Stromal cell of bone marrow (primary cell): ENCODE measurements around the gene TBX3.
"Not testable (repeated sequence)": the region's sequence is repeated elsewhere in the genome, so short reads cannot be mapped to it uniquely, and the experiment has no call there.

Experiments used
- DNase-seq: peaks from one replicate; pipeline ENCODE4 v3.0.0-alpha.2; 2012; ENCODE audit warnings: low read depth

The TBX3 gene

DNA sequence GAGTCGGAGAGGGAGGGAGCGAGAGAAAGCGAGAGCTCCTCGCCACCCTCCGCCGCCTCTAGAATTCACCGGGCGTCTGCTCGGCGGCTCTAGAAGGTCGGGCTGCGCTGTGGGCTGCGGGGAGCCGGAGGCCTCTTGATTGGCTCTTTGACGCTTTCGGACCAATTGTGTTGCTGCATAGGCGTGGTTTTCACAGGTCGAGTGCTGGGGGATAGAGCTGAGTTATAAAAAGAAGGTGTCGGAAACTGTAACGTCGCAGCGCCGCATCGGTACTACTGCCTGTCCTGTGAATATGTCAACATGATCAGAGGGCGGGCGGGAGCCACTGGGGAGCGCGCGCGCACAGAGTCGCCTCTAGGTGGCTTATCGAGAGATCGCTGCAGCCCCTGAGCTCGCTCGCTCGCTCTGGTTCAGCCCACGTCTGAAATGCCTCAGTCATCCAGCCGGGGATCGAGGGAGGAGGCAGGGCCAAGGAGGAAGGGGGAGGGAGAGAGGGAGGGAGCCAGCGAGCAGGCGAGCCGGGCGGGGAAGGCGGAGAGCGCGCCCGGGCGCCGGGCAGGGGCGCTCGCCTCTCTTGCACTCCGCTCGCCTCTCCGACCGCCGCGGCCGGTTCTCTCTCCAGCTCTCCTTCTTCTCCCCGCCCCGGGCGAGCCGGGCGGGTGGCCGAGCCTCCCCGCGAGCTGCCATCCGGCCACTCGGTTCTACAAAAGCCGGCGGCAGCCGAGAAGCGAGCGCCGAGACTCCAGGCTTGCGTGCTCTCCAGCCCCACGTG is at the start of gene TBX3:
TBX3 (minus strand) TSS at position 78 of the 772 bp plus-strand sequence. CDS start 975 bp downstream, outside the sequence.
- peak; percentile 98 for DNase-seq

DNA sequence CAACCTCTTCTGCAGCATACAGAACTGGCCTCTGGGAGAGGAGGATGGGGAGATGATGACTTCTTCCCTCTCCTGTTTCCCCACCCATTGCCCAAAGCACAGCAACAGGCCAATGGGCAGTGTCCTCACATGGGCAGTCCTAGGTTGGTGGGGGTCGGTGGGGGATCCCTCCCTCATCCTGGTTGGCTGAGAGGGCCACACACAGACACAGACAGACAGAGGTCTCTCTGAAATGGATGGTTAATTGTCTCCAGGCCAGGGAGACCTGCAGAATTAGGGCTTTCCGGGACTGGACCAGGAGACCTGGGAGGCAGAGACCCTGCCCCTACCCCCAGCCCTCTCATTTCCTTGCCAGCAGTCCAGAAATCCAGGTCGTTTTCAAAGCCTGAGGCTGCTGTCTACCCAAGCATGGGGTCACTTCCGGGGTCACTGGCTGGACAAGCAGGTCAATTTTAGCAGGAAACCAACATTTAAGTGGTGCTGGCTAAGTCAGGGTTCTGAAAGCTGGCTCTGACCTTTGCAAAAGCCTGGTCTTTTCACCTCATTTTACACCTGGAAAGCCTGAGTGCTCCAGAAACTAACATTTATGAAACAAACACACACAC is 48.6 kb upstream of the TBX3 start:
- DNase-seq, result no peak

DNA sequence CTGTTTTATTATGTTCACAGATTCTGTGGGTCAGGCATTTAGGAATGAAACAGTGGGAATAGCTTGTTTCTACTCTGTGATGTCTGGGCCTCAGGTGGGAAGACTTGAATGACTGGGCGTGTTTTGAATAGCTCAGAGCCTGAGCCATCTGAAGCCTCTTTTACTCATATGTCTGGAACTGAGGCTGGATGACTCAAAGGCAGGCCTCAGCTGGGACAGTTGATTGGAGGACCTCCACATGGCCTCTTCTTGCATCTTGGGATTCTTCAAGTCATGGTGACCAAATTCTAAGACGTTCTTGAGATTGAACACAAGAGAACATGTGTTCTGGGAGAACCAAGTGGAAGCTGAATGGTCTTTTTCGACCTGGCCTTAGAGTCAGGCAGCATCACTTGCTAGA is 45.8 kb upstream of the TBX3 start:
- DNase-seq, result peak; percentile 27

DNA sequence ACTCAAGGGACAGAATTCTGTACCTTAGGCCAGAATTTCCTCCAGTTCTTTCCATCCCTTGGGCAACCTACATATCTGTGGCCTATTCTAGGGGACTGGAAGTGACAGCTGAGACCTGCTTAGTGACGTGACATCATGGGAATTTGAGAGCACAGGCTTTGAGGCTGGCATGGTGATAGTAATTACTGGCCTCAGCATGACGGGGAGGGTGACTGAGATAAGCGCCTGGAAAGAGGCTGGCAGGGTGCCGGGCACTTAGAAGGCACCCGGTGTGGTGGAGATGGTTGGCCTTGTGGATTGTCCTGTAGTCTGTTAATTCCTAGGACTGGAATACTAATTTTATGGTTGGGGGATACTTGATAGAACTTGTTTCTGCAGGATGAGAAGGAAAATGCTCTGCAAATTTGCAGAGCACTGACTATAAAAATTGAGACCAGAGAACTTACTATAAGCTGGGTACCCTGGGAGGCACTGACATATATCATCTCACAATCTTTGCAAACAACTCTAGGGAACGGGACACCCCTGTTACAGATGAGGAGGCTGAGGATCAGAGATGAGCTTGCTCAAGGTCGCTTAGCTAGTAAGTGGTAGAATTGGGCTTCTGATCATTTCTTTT is 42.2 kb upstream of the TBX3 start:
- DNase-seq, result no peak

DNA sequence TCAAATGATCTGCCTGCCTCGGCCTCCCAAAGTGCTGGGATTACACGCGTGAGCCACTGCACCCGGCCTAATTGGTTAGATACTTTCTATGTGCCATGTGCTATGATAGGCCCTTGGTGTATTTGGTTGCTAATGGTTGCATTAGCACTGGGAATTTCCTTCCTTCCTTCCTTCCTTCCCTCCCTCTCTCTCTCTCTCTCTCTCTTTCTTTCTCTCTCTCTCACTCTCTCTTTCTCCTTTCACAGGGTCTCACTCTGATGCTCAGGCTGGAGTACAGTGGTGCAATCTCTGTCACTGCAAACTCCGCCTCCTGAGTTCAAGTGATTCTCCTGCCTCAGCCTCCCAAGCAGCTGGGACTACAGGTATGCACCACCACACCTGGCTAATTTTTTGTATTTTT is 38.2 kb upstream of the TBX3 start:
- DNase-seq, result not testable (repeated sequence)

DNA sequence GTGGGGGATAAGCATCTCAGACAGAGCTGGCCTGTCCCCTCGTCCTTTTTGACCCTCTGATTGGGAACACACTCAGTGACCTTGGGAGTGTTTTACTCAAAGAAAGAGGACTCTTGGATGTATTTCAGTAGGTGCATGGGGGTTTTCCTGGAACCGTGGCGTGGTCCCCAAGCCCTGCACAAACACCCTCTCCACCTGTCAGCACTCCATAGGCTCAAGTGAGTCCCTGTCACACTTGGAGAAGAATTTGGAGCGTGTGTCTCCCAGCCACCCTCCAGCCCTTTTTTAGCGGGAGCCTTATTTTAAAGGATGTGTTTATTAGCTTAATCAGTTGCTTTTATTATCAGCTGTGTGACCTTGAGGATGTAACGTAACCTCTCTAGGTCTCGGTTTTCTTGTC is 37.3 kb upstream of the TBX3 start:
- no peak for DNase-seq

DNA sequence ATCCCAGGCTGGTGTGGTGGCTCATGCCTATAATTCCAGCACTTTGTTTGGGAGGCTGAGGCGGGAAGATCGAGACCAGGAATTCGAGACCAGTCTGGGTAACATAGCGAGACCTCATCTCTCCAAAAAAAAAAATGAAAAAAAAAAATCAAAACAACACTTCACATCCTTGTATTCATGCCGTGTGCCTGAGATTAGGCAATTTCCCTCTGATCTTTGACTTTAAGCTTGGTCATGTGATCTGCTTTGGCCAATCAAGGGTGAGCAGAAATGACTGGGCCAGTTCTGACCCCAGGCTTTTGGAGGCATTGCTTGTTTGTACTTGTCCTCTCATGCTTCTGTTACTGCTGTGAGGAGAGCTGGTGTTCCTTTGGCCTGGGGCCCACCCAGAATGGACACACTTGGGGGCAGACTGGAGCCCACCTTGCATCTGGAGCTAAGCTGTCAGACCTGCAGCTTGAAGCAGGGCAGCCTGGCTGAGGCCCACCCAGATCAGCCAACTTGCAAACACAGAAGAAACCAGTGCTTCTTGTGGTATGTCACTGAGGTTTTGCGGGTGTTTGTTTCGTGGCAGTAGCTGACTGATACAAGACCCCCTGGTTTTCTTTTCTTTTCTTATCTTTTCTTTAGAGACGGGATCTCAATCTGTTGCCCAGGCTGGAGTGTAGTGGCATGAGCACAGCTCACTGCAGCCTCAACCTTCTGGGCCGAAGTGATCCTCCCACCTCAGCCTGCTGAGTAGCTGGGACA is 29.7 kb upstream of the TBX3 start:
- no peak for DNase-seq

DNA sequence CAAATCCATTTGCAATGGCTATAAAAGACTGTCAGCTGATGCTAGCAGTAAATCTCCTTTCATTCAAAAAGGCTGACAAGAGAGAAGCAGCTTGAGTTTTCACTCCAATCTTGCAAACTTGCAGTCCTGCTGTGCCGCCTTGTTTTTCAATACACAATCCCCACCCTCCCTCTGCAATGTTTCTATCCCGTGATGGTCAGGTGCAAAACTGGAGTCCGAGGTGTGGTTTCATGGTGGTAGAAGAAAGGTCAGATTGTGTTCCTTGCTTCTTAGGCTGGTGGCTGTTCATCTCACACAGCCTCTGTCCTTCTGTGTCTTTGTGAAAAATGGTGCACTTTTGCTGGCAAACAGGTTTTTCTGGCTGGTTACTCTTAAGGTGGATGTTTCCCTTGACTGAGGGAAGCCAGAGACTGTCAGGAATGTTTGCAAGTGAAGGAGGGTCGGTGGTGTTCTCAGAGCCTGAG is 27.7 kb upstream of the TBX3 start:
- DNase-seq, result no peak

DNA sequence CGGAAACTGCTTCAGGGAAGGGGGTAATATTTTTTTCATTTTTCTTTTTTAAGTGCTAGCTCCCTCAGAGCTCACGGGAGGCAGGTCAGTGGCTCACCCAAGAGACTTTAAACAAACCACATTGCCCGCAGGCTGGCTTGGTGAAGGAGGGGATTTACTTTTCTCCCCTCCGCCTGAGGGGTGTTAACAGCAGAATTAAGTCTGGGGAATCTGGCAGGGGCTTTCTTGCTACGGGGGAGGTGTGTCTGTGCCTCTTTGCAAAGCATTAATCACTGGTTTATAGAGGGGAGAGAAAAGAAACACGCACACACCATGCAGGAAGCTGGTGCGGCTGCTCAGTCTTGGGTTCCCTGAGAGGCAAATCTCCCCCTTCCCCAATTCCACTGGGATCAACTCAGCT is 26.2 kb upstream of the TBX3 start:
- no peak for DNase-seq

DNA sequence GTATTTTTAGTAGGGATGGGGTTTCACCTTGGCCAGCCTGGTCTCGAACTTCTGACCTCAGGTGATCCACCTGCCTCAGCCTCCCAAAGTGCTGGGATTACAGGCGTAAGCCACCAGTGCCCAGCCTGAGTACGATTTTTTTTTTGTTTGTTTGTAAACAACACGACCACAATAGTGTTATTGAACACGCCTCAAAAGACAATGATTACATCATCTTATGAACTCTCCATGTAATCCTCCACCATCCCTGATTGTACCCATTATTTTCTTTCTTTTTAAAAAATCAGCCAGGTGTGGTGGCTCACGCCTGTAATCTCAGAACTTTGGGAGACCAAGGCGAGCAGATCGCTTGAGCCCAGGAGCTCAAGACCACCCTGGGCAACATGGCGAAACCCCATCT is 25.1 kb upstream of the TBX3 start:
- no peak for DNase-seq

DNA sequence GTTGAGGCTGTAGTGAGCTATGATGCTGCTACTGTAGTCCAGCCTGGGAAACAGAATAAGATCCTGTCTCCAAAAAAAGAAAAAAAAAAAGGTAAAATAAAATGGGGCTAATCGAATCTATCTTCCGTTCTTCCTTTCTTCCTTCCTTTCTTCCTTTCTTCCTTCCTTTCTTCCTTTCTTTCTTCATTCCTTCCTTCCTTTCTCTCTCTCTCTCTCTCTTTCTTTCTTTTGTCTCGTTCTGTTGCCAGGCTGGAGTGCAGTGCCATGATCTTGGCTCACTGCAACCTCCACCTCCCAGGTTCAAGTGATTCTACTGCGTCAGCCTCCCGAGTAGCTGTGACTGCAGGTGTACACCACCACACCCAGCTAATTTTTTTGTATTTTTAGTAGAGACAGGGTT is 24.6 kb upstream of the TBX3 start:
- not testable (repeated sequence) for DNase-seq

DNA sequence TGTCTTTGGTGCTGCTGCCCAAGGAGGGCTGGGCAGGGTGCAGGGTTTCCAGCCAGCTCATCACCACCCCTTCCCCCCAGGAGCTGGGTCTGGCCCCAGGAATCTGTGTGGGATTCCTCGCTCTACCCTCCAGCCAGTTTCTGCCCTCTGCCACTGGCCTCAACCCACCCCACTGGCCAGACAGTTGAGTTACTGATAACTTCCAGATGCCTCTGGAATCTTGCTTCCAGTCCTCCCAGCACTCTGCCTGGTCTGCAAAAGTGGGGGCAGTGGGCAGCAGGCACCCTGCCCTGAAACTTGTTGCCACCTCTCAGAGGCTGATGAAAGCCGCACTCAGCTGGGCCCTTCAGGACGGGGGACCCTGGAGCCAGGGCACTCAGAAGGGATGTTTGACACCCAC is 20.1 kb upstream of the TBX3 start:
- DNase-seq, result no peak

DNA sequence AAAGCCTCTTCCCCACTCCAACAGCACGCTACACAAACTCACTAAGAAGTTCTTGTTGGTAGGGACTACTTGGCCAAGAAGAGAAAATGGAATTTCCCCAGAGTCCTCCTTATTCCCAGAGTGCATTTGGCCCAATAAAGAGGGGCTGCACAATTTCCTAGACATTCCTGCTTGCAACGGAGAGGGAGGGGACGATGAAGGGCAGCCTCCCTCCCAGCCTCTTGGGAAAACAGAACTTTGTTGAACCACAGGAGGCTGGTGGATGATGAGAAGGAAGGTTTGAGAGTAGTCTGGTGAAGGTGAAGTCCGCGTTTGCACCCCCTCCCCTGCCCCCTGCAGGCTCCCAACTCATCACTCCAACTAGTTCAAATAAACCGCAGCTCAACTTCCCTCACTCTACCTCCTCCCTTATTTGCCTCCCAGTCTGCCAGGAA is 19.1 kb upstream of the TBX3 start:
- DNase-seq, result no peak

DNA sequence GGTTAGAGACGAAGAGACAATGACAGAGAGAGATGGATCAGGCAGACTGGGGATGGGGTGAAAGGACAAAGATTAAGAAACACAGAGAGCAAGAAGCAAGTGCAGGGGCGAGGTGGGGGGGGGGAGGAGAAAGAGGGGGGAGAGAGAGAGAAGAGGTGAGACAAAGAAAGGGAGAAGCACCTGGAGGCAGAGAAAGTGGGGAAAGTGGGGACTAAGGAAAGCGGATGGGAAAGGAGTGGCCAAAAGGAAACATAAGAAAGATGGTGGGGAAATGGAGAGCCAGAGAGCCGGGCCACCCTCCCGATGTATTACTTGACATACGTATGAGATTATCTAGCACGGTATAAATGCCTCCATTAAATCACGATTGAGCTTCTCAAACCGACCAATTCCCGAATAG is 18.5 kb upstream of the TBX3 start:
- no peak for DNase-seq

DNA sequence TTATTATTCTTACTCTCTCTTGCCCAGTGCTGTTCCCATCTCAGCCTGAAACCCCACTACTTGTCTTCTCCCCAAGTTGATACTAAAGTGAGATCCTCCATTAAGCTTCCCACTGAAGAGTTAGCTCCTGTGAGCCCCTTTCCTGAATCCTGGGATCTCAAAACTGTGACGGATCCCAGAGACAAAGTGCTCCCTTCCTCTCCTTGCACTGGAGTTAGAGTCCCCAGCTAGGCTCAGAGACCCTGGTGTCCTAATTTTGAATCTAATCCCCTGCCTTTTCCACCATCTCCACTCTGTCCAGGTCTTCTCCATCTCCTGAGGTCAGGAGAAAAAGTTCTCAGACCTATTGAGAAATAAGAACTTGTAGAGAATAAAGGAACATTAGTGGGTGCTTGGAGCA is 17.6 kb upstream of the TBX3 start:
- DNase-seq, result no peak

DNA sequence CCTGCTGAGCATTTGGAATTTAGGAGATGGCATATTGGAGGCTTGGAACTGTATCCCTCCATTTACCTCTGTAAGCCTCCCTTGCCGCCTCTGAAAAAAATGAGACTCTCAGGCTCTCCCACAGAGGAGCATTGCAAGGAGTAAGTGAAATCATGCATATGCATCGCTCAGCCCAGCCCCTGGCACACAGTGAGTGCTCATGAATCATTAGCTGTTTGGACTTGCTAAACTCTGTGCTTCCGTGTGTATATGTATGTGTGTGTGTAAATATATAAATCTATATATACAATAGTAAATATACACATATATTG is 17.1 kb upstream of the TBX3 start:
- DNase-seq, result no peak

DNA sequence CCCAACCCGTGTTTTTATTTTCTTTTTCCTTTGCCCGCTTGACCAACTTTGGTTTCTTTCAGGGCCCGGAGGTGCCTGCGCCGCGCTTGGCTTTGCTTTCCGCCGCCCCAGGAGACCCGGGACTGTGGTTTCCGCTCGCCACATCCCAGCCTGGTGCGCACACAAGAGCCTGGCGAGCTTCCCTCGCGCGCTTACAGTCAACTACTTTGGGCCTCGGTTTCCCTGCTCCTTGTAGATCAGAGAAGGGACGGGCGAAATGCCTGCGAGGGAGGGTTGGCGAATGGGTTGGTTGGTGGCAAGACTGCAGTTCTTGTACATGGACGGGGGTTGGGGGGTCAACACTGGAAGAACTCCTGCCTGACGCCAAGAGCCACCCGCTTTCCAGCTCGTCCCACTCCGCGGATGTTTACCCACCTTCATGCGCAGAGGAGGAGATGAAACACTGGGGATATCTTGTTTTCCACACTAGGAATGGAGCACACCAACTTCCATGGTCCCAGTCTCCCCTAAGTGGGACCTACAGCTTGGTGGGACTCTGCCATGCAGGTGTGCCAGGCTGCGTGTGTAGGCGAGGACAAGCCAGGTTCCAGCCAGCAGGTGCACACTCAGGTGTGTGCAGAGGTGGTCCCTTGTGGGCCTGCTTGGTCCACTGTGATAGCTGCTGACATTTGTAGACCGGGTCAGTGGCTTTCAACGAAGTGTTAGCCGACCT is 16.6 kb upstream of the TBX3 start:
- DNase-seq, result no peak

DNA sequence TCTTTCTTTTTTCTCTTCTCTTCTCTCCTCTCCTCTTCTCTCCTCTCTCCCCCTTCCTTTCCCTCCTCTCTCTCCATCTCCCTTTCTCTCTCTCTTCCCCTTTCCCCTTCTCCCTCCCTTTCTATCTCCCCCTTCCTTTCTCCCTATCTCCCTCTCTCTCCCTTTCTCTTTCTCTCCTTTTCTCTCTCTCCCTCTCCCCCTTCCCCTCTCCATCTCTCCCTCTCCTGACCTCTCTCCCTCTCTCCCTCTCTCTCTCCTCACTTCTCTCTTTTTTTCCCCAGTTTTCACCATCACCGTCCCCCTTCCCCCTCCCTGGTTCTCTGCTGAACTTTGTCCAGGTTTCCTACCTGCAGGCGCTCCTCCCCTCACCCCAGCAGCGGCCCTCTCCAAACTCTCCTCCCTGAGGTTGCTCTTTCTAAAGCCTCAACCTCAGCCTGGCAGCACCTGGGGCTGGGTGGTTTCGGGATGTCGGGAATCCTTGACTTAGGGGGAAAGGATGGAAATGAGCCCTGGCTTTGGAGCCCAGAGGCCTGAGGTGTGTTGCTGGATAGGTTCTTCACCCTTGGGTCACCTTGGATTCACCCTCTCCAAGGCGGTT is 14.7 kb upstream of the TBX3 start:
- DNase-seq, result no peak

DNA sequence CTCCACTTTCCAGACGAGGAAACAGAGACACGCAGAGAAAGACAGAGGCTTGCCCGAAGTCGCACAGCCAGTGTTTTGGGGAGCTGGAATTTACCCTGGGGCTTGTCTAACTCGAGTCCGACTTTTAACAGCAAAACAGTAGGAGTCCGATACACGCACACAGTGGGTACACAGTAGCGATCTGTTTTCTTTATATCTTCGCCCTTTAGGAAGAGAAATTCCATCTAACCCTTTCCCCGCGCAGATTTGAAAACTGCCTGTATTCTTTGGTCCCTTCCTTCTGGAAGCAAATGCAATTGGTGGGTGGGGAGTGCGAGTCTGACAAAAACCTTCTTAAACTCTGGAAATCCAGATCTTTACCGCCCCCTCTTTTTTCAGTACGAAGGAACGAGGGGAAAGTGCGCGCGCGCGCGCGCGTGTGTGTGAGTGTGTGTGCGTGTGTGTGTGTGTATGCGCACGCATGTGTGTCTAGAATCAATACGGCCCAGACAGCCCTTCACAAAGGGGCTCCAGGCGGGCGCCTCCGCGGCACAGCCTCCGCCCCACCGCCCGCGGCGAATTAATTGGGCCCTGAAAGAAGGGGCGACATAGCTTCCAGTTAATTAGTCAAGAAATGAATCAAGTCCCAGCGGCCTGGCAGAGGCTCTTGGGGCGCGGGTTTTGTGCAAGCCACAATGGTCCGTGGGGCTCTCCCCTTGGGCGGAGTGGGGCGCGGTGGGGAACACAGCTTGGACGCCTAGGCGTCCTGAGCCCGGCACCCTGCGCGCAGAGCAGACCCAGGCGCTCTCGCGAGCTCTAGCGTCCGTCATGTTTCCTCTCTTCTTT is 14.0 kb upstream of the TBX3 start:
- no peak for DNase-seq

DNA sequence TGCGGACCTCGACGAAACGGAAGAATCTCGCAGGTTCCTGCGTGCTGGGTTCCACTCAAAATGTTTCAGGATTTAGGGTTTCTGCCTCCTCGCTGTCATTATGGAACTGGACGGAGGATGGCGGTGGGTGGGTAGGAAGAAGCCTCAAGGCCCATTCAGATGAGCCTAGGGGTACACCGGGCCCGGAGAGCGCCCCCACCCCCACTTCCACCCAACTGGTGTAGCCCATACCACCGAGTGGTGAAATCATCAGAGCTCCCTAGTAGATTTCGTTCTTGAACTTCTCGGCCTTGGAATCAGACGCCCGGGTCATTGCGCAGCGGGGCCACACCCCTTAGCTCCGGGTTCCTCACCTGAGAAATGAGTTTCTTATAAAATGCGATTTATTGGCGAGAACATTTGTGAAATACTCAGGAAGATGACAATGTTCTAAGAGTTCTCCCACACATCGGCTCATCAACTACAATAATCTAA is 13.3 kb upstream of the TBX3 start:
- DNase-seq, result no peak
